ENCODE data around the gene RAB8B.

Gene RAB8B

GRCh38 chr15:63188926-63189871 is at the start of gene RAB8B:
TSS of gene RAB8B (plus strand) at chr15:63189606. CDS start at chr15:63189625, 19 bp downstream.
- peak; percentile 99 to 100 for DNase-seq (ENCODE audit: low read depth in 2 of 2)

- DNase-seq (ENCODE audit: low read depth in 2 of 2), result no peak
Measured at GRCh38 chr15:63140936-63141335, 48.5 kb upstream of the RAB8B start.

DNA sequence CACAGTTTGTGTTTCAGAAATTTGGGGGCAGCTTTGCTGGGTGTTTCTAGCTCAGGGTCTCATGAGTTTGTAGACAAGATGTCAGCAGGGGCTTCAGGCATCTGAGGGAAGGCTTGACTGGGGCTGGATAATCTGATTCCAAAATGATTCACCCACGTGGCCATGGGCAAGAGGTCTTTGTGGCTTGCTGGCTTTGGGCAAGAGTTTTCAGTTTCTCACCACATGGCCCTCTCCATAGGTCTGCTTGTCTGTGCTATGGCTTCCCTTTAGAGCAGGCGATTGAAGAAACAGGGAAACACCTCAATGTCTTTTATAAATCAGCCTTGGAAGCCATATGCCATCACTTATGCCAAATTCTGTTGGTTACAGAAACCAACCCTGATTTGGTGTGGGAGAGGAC is 44.0 kb upstream of the RAB8B start:
- DNase-seq (ENCODE audit: low read depth in 2 of 2), result no peak

GRCh38 chr15:63146684-63147083 is 42.7 kb upstream of the RAB8B start:
- no peak for DNase-seq (ENCODE audit: low read depth in 2 of 2)

- DNase-seq (ENCODE audit: low read depth in 2 of 2), result no peak
Measured at GRCh38 chr15:63151665-63152064, 37.7 kb upstream of the RAB8B start.

GRCh38 chr15:63155486-63155885 is 33.9 kb upstream of the RAB8B start:
- no peak for DNase-seq (ENCODE audit: low read depth in 2 of 2)

- no peak for DNase-seq (ENCODE audit: low read depth in 2 of 2)
Measured at GRCh38 chr15:63156086-63156710, 33.2 kb upstream of the RAB8B start.

DNA sequence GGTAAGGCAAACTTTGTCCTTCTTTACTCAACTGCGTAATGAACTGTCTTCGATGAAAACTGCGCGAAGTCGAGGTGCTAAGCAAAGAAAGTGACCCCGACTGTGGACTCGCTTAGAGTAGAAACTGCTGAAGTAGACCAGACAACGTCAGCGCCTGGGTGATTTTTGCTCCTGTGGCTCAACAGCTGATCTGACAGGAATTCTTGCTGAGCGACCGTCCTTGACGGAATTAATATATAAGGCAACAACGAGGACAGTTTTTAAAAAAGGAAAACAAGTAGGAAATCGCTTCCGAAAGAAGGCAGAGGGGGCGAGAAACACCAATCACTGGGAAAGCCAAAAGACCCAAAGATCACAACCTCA is 32.7 kb upstream of the RAB8B start:
- no peak for DNase-seq (ENCODE audit: low read depth in 2 of 2)

DNA sequence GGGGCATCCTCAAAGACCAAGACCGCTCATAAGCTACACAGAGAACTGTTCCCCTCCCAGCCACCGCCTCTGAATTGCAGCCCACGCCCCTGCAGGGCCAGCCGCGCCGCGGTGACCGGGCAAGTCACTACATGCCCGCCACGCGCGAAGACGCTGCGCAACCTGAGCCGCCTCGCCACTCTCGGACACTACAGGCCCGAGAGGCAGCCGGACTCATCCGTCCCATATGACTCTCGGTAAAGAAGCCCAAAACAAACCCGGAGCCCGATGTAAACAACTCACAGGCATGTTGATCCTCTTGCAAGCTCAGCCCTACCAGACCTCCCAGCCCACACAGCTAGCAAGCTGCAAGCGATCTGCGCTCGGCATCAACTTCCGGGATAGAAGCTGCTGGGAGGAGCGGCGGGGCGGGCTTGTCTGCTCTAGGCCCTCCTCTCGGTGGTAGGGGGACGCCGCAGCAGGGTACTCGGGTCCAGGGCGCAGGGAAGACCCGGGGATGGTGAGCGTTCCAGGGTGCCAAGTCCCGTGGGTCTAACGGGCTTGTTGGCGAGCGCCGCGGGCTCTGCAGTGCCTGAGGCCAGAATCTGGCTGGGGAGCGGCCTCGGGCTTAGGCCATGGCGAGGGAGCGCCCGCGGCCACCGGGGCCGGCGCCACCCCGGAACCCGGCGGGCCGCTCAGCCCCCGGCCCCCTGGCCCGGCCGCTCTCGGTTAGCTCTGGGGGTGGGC is 32.1 kb upstream of the RAB8B start, which contains the start of gene RPS27L:
TSS of gene RPS27L (minus strand) at position 360 of the 726 bp plus-strand sequence. CDS start at position 288, 72 bp downstream.
- peak; percentile 78 to 83 for DNase-seq (ENCODE audit: low read depth in 2 of 2)

- no peak for DNase-seq (ENCODE audit: low read depth in 2 of 2)
Measured at GRCh38 chr15:63157891-63158431, 31.4 kb upstream of the RAB8B start.

DNA sequence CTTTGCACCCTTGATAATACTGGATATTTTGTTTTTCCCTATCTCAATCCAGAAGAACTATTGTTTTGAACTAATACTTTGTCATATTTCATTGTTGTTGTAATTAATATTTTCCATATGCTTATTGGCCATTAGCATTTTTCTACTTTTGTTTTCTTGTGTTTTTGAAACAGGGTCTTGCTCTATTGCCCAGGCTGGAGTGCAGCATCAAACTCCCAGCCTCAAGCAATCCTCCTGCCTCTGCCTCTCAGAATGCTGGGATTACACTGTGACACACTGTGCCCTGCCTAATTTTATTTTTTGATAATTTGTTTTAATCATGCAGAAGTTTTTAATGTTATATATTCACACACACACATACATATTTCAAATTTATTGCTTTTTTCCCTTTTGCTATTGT is 28.8 kb upstream of the RAB8B start:
- no peak for DNase-seq (ENCODE audit: low read depth in 2 of 2)

DNA sequence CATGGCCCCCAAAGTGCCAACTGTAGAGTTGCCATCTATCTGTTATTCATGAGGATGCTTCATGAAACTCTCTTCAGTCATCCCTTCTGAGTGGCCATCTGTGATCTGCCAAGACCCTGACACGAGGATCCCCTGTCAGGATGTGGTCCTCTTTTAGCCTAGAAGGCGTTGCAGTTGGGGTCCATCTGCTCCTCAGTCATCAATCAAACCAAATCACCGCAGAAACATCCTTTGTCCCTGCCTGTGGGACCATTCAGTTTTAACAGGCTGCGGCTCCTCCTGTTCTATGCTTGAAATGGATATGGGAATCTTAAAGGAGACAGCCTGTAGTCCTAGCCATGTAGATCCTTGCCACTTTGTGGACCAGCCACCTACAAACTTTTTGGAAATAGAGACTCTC is 26.2 kb upstream of the RAB8B start:
- DNase-seq (ENCODE audit: low read depth in 2 of 2), result no peak

DNA sequence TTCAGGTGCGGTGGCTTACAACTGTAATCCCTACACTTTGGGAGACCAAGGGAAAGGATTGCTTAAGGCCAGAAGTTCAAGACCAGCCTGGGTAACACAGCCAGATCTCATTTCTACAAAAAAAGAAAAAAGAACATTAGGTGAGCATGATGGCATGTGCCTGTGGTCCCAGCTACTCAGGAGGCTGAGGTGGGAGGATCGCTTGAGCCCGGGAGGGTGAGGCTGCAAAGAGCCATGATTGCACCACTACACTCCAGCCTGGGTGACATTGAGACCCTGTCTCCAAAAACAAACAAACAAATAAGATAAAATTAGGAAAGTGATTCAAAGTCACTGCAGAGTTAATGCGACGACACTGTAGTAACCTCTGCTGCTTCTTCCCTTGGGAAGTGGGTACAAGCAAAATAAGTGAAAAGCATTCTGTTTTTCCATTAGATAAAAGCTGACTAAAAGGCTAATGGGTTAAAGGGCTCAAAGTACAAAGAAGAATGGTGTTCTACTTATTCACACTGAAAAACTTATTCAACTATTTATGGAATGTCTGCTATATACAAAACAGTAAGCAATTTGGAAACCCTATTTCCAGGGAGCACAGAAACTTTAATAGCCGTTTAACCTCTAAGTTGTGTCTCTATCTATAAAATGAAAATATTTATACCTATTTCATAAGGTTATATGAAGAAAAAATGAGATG is 24.1 kb upstream of the RAB8B start:
- DNase-seq (ENCODE audit: low read depth in 2 of 2), result no peak

DNA sequence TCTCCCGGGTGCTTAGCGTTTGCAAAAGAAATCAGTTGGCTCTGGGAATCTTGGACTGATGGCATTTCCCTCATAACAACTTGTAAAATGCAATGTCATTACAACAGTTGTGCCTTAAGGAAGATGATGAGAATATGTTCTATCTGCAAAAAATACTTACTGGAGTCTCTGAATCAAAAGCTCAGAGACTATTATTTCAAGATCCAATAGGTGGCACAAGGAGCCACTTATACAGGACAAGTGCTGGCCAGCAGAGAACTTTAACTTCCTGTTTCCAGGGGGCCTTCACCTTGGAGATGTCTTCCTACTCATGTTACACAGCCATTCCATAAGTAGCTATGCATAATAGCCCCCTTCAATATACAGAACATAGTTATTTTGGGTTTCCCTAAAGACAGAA is 23.2 kb upstream of the RAB8B start:
- DNase-seq (ENCODE audit: low read depth in 2 of 2), result no peak

- DNase-seq (ENCODE audit: low read depth in 2 of 2), result no peak
Measured at GRCh38 chr15:63169788-63170187, 19.6 kb upstream of the RAB8B start.

GRCh38 chr15:63172376-63172775 is 17.0 kb upstream of the RAB8B start:
- DNase-seq (ENCODE audit: low read depth in 2 of 2), result no peak

DNA sequence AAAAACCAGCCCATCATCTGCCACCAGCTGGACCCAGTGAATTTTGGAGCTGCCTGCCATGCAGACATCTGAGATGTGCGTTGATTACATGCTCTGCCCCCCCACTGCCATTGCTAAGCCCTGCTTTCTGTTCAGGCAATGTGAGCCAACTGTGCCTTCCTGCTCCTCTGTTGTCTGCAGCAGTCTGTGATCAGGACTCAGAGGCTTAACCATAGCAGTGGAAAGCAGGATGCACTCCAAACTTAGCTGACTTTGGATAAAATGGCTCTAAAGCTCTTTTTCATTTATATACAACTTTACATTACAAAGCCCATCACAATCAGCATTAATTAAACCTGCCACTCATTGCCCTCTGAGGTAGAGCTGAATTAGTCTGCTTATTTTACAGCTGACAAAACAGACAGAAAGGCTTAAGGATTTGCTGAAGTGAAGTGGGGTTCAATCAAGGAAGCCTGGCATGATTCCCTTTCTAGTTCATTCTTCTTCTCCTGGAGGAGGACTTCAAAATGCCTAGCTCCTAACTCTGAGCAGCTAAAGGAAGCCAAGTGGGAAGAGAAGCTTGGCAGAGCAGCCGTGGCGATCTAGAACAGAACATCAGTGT is 16.5 kb upstream of the RAB8B start:
- no peak for DNase-seq (ENCODE audit: low read depth in 2 of 2)

- no peak for DNase-seq (ENCODE audit: low read depth in 2 of 2)
Measured at GRCh38 chr15:63176302-63176701, 13.1 kb upstream of the RAB8B start.

GRCh38 chr15:63178034-63178433 is 11.4 kb upstream of the RAB8B start:
- DNase-seq (ENCODE audit: low read depth in 2 of 2), result no peak

DNA sequence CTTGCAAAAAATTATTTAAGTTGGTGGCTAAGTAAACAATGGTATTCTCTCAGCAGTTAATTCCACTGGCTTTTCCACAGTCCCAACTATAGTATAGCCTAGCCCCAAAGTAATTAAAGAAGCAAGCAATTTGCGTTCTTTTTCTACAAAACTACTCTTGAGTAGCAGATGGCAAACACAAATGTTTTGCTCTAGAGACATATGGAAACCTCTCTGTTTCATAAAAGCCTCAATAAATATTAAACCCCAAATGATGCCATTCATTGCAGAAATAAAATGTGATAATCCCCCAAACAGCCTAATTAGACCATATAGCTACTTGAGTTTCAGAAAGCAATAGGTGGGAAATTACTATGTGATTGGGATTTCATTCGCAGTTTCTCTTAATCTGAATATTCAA is 8.7 kb upstream of the RAB8B start:
- no peak for DNase-seq (ENCODE audit: low read depth in 2 of 2)

DNA sequence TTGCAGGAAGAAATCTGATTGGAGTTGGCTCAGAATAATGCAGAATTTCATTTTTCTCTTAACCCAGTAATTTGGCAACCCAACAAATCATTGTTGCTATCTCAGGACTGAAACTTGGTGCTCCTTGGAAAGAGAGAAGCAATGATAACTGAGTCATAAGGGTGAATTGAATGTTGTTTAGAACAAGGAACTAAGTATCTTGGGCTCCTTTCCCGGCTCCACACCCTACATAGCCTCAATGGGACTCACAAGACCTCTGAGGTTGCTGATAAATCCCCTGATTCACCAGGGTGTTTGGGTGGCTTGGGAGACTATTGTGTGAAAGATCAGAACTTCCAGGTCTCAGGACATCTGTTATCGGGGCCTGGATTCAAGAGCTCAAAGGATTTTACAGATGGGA is 7.8 kb upstream of the RAB8B start:
- DNase-seq (ENCODE audit: low read depth in 2 of 2), result no peak

All from stimulated activated CD4-positive, alpha-beta T cell treated with anti-CD3 and anti-CD28 coated beads, Interleukin-1b, Interleukin-23, amount 100 ng/mL, for 4 hours (primary cell).